Measurements from ENCODE around the gene PTPRF.
A peak's percentile ranks its signal among the peaks of the same experiment; 100 is the strongest.

DNA sequence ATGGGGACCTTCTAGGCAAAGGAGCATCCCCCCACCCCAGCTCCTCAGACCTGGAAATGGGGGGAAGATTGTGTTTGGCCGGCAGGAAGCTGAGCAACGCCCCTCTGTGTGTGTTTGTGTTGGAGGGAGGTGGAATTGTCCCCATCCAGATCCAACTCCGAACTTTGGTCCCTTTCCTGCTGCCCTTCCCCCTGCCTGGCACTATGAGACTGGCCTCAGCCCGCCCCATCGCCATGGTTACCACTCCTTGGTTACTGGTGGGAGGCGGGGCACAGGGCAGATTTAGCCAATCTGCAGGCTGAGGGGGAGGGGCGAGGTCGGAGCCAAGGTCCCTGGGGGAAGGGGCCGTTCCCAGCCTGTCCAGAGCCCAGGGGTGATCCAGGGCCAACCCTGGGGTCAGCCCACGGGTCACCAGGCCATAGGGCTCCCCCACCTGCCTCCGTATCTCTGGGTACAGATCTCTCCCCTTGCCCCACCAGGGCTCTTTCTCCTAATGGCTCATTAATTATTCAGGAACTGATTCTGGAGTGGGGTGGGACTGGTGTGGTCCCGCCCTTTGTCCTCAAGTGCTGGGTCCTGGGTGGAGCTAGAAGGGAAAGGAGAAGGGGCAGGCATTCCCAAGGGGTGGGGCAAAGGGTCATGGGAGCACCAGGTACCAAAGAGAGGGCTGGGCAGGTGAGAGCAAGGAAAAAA is 15.2 kb downstream of the PTPRF start:
- TF ChIP-seq, protein P1, sequence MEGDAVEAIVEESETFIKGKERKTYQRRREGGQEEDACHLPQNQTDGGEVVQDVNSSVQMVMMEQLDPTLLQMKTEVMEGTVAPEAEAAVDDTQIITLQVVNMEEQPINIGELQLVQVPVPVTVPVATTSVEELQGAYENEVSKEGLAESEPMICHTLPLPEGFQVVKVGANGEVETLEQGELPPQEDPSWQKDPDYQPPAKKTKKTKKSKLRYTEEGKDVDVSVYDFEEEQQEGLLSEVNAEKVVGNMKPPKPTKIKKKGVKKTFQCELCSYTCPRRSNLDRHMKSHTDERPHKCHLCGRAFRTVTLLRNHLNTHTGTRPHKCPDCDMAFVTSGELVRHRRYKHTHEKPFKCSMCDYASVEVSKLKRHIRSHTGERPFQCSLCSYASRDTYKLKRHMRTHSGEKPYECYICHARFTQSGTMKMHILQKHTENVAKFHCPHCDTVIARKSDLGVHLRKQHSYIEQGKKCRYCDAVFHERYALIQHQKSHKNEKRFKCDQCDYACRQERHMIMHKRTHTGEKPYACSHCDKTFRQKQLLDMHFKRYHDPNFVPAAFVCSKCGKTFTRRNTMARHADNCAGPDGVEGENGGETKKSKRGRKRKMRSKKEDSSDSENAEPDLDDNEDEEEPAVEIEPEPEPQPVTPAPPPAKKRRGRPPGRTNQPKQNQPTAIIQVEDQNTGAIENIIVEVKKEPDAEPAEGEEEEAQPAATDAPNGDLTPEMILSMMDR (IDR thresholded peaks at IDR 0.05): peak in 1 of 3 donors; percentile 41
- no peak for TF ChIP-seq POLR2A (IDR thresholded peaks at IDR 0.05)

All from lower leg skin (tissue), 3 donors.